Ishikawa (cell line): Measurements from ENCODE around the gene ZNF280C.

Experiments
- CEBPB ChIP-seq: IDR thresholded peaks from 2 replicates; pipeline ENCODE4 v1.6.1; 2012
- CREB1 ChIP-seq: IDR thresholded peaks from 2 replicates; pipeline ENCODE4 v1.6.1; 2012; ENCODE audit warnings: low read depth
- EGR1 ChIP-seq: IDR thresholded peaks from 2 replicates; pipeline ENCODE4 v1.6.1; 2012
- FOXM1 ChIP-seq: IDR thresholded peaks from 2 replicates; pipeline ENCODE4 v1.6.1; 2012; ENCODE audit warnings: low read depth, borderline replicate concordance
- MAX ChIP-seq: IDR thresholded peaks from 2 replicates; pipeline ENCODE4 v1.6.1; 2012
- NFIC ChIP-seq: IDR thresholded peaks from 2 replicates; pipeline ENCODE4 v1.6.1; 2012
- RAD21 ChIP-seq: IDR thresholded peaks from 2 replicates; pipeline ENCODE4 v1.6.1; 2012; ENCODE audit warnings: low read depth
- REST ChIP-seq: IDR thresholded peaks from 2 replicates; pipeline ENCODE4 v1.6.1; 2012; ENCODE audit warnings: low read depth, mild to moderate bottlenecking
- TAF1 ChIP-seq: IDR thresholded peaks from 2 replicates; pipeline ENCODE4 v1.6.1; 2012; ENCODE audit warnings: low read depth, mild to moderate bottlenecking
- TCF12 ChIP-seq: IDR thresholded peaks from 2 replicates; pipeline ENCODE4 v1.6.1; 2012; ENCODE audit warnings: low read depth
- TEAD4 ChIP-seq: IDR thresholded peaks from 2 replicates; pipeline ENCODE4 v1.6.1; 2012
- USF1 ChIP-seq: IDR thresholded peaks from 2 replicates; pipeline ENCODE4 v1.6.1; 2012
- YY1 ChIP-seq: IDR thresholded peaks from 2 replicates; pipeline ENCODE4 v1.6.1; 2012; ENCODE audit warnings: low read depth
- ZBTB7A ChIP-seq: IDR thresholded peaks from 2 replicates; pipeline ENCODE4 v1.6.1; 2012; ENCODE audit warnings: low read depth

Gene ZNF280C

GRCh38 chrX:130158311-130158710 lies 110.4 kb downstream of the ZNF280C start:
- no peak for TF ChIP-seq REST
- TF ChIP-seq TAF1, result no peak
- no peak for TF ChIP-seq FOXM1
- no peak for TF ChIP-seq RAD21
- no peak for TF ChIP-seq NFIC
- no peak for TF ChIP-seq TCF12
- no peak for TF ChIP-seq MAX

GRCh38 chrX:130155564-130155963 lies 113.1 kb downstream of the ZNF280C start:
- no peak for TF ChIP-seq USF1
- no peak for TF ChIP-seq CREB1
- TF ChIP-seq RAD21, result no peak
- TF ChIP-seq NFIC, result no peak
- no peak for TF ChIP-seq YY1
- no peak for TF ChIP-seq EGR1
- no peak for TF ChIP-seq TAF1
- no peak for TF ChIP-seq MAX
- no peak for TF ChIP-seq TEAD4
- TF ChIP-seq TCF12, result no peak
- TF ChIP-seq REST, result no peak
- no peak for TF ChIP-seq ZBTB7A
- no peak for TF ChIP-seq CEBPB
